Common myeloid progenitor, CD34-positive (primary cell): ENCODE results near the gene UGP2.

ENCODE experiments used
- CTCF ChIA-PET: fragments of 350-600 bp; sonication (Branson Sonifier 250); formaldehyde crosslinking; loops from one replicate; lab custom pipeline; 2021; ENCODE audit warnings: antibody characterized with exemption; lab: Charles Lee
- POLR2A ChIA-PET: fragments of 350-600 bp; sonication (Branson Sonifier 250); formaldehyde crosslinking; loops from one replicate; lab custom pipeline; 2021; ENCODE audit warnings: antibody characterized with exemption; lab: Charles Lee
- DNase-seq, 3 donors: peaks; one replicate each; pipeline versions ENCODE4 v3.0.0 to v3.0.0-alpha.2; 2013
- H3K27ac ChIP-seq, 2 experiments: 1 replicate in 1 of 2; 2 replicates in 1 of 2; pipeline ENCODE4 v1.7.0; 2013; ENCODE audit warnings: inconsistent platforms in 2 of 2, low read length in 2 of 2, mild to moderate bottlenecking in 2 of 2, low read depth in 1 of 2, moderate library complexity in 1 of 2; ENCODE audit not compliant: severe bottlenecking in 2 of 2, insufficient read depth in 1 of 2, poor library complexity in 1 of 2
- H3K27me3 ChIP-seq, 5 experiments: replicated peaks in 2 of 5; 1 replicate in 3 of 5; 2 replicates in 2 of 5; pipeline versions ENCODE4 v1.6.1 to v1.7.0; 2013; ENCODE audit warnings: low read length in 4 of 5, mild to moderate bottlenecking in 2 of 5, moderate library complexity in 2 of 5, inconsistent platforms in 1 of 5; ENCODE audit not compliant: insufficient read depth in 5 of 5, control insufficient read depth in 4 of 5
- H3K36me3 ChIP-seq, 4 experiments: 1 replicate in 2 of 4; 2 replicates in 2 of 4; pipeline versions ENCODE4 v1.6.1 to v1.7.0; 2013; ENCODE audit warnings: low read length in 3 of 4, control low read depth in 1 of 4, mild to moderate bottlenecking in 1 of 4; ENCODE audit not compliant: control insufficient read depth in 4 of 4, insufficient read depth in 4 of 4
- H3K4me1 ChIP-seq, 4 experiments: 1 replicate in 3 of 4; 2 replicates in 1 of 4; pipeline versions ENCODE4 v1.6.1 to v1.7.1; 2013; ENCODE audit warnings: low read length in 3 of 4, mild to moderate bottlenecking in 3 of 4, control low read depth in 1 of 4, inconsistent platforms in 1 of 4, moderate library complexity in 1 of 4; ENCODE audit not compliant: control insufficient read depth in 4 of 4, insufficient read depth in 4 of 4; ENCODE audit errors: control extremely low read depth in 1 of 4
- H3K4me3 ChIP-seq, 7 experiments: 1 replicate in 4 of 7; 2 replicates in 3 of 7; pipeline versions ENCODE4 v1.5.1 to v1.7.0; 2013; ENCODE audit warnings: mild to moderate bottlenecking in 7 of 7, low read length in 6 of 7, moderate library complexity in 6 of 7, inconsistent platforms in 2 of 7, low read depth in 2 of 7, control low read depth in 1 of 7; ENCODE audit not compliant: insufficient read depth in 4 of 7, control insufficient read depth in 1 of 7; ENCODE audit errors: extremely low read depth in 1 of 7
- H3K9me3 ChIP-seq, 5 experiments: 1 replicate in 4 of 5; 2 replicates in 1 of 5; pipeline versions ENCODE4 v1.6.1 to v1.7.1; 2013; ENCODE audit warnings: low read length in 4 of 5, mild to moderate bottlenecking in 2 of 5, inconsistent platforms in 1 of 5, low read depth in 1 of 5, moderate library complexity in 1 of 5; ENCODE audit not compliant: control insufficient read depth in 4 of 5, insufficient read depth in 2 of 5; ENCODE audit errors: control extremely low read depth in 1 of 5
- WGBS: methylation state at CpG from one replicate; pipeline ENCODE4 v1.1.5; 2013; ENCODE audit not compliant: insufficient coverage; 5-methylcytosine and 5-hydroxymethylcytosine counted together

UGP2 gene

GRCh38 chr2:63819765-63820717 is 21.7 kb upstream of the UGP2 start:
- Histone ChIP-seq H3K27ac (no peak overlapping the region), H3K27me3 (no peaks in the 10 kb centered on the region), H3K4me3 (no peak overlapping the region), H3K9me3 (no peaks in the 10 kb centered on the region), H3K36me3 (no peaks in the 10 kb centered on the region), H3K4me1 (no peaks in the 10 kb centered on the region)
- WGBS = 83% methylated on average over 2 of the region's 6 CpGs
- ChIA-PET CTCF (interaction anchor here (1.0 to 1.5 kb wide), 2 partner anchors 13 to 41 kb away, joined by 3 read pairs; no protein-coding TSS in a partner anchor), POLR2A (no interaction called here)
- no peak for DNase-seq

- no peaks in the 10 kb centered on the region for H3K9me3 ChIP-seq
- H3K36me3 ChIP-seq = no peaks in the 10 kb centered on the region
- POLR2A ChIA-PET = no interaction called here
- H3K4me1 ChIP-seq = no peaks in the 10 kb centered on the region
- H3K27me3 ChIP-seq = no peaks in the 10 kb centered on the region
- no peak overlapping the region for H3K4me3 ChIP-seq
- CTCF ChIA-PET = no interaction called here
- no peak for DNase-seq
- H3K27ac ChIP-seq = no peak overlapping the region
- WGBS = 100% methylated on average over 1 of the region's 1 CpG
Observed at GRCh38 chr2:63820969-63821368, 20.7 kb upstream of the UGP2 start.

- Histone ChIP-seq H3K27me3 (no peaks in the 10 kb centered on the region), H3K4me3 (no peak overlapping the region), H3K27ac (no peak overlapping the region), H3K9me3 (no peaks in the 10 kb centered on the region), H3K4me1 (no peaks in the 10 kb centered on the region), H3K36me3 (no peaks in the 10 kb centered on the region)
- ChIA-PET CTCF (no interaction called here), POLR2A (no interaction called here)
- no peak for DNase-seq
- 94% methylated on average over 2 of the region's 3 CpGs for WGBS
Observed at GRCh38 chr2:63821396-63821795, 20.3 kb upstream of the UGP2 start.

- Histone ChIP-seq H3K27ac (no peak overlapping the region), H3K27me3 (no peaks in the 10 kb centered on the region), H3K9me3 (no peaks in the 10 kb centered on the region), H3K4me1 (no peaks in the 10 kb centered on the region), H3K36me3 (no peaks in the 10 kb centered on the region), H3K4me3 (no peak overlapping the region)
- DNase-seq = no peak
- ChIA-PET CTCF (no interaction called here), POLR2A (interaction anchor here (1.1 kb wide), 1 partner anchor 18 kb away, joined by 3 read pairs; no protein-coding TSS in a partner anchor)
- WGBS = no CpG with 5 or more reads among the region's 3 CpGs
Observed at GRCh38 chr2:63822478-63822877, 19.2 kb upstream of the UGP2 start.

GRCh38 chr2:63827749-63828148 is 13.9 kb upstream of the UGP2 start:
- Histone ChIP-seq H3K4me3 (no peak overlapping the region), H3K27me3 (no peaks in the 10 kb centered on the region), H3K9me3 (no peaks in the 10 kb centered on the region), H3K4me1 (no peaks in the 10 kb centered on the region), H3K36me3 (no peaks in the 10 kb centered on the region), H3K27ac (no peak overlapping the region)
- ChIA-PET CTCF (no interaction called here), POLR2A (interaction anchor here (0.6 kb wide), 1 partner anchor 13 kb away, joined by 5 read pairs; no protein-coding TSS in a partner anchor)
- DNase-seq = peak in 1 of 3 donors; percentile 26

- Histone ChIP-seq H3K27ac (no peak overlapping the region), H3K36me3 (no peaks in the 10 kb centered on the region), H3K27me3 (no peaks in the 10 kb centered on the region), H3K9me3 (no peaks in the 10 kb centered on the region), H3K4me1 (no peaks in the 10 kb centered on the region), H3K4me3 (no peak overlapping the region)
- POLR2A ChIA-PET = no interaction called here
- no peak for DNase-seq
- CTCF ChIA-PET = no interaction called here
- no CpG with 5 or more reads among the region's 1 CpG for WGBS
Observed at GRCh38 chr2:63831176-63831575, 10.5 kb upstream of the UGP2 start.

GRCh38 chr2:63834401-63834800 is 7.3 kb upstream of the UGP2 start:
- Histone ChIP-seq H3K4me3 (no peak overlapping the region), H3K27me3 (no peaks in the 10 kb centered on the region), H3K4me1 (no peaks in the 10 kb centered on the region), H3K36me3 (no peaks in the 10 kb centered on the region), H3K27ac (no peak overlapping the region), H3K9me3 (no peaks in the 10 kb centered on the region)
- DNase-seq = no peak
- ChIA-PET POLR2A (interaction anchor here (0.7 kb wide), 1 partner anchor 62 kb away, joined by 3 read pairs; no protein-coding TSS in a partner anchor), CTCF (interaction anchor here (0.8 to 1.7 kb wide), 2 partner anchors 27 to 135 kb away, joined by 3 to 7 read pairs; no protein-coding TSS in a partner anchor)
- WGBS = 100% methylated on average over 2 of the region's 2 CpGs
